Smooth muscle cell (in vitro differentiated cells): ENCODE results near the gene TCF4. TPM values are rescaled to one million over a fixed set of nuclear protein-coding genes. Genes with fewer than 3 reads are reported as not detected.

ENCODE experiments used
- DNase-seq: peaks from one replicate; lab custom pipeline; 2025; ENCODE audit not compliant: unreplicated experiment; lab: John Stamatoyannopoulos, UW
- H2AFZ ChIP-seq: fragments of 200-600 bp; sonication (generic); 2 replicates; pipeline ENCODE4 v1.6.0; 2016; ENCODE audit warnings: antibody characterized with exemption, low read depth, mild to moderate bottlenecking
- H3F3A ChIP-seq: fragments of 200-600 bp; sonication (generic); 2 replicates; pipeline ENCODE4 v1.6.0; 2017; ENCODE audit warnings: antibody characterized with exemption, low read depth
- H3K27ac ChIP-seq: fragments of 200-600 bp; sonication (generic); 2 replicates; pipeline ENCODE4 v1.5.1; 2016; ENCODE audit warnings: low read depth, mild to moderate bottlenecking
- H3K27me3 ChIP-seq: fragments of 200-600 bp; sonication (generic); 2 replicates; pipeline ENCODE4 v1.6.1; 2016; ENCODE audit warnings: low read depth, mild to moderate bottlenecking
- H3K36me3 ChIP-seq: fragments of 200-600 bp; sonication (generic); 2 replicates; pipeline ENCODE4 v1.5.1; 2016; ENCODE audit warnings: low read depth
- H3K4me1 ChIP-seq: fragments of 200-600 bp; sonication (generic); 2 replicates; pipeline ENCODE4 v1.5.1; 2016; ENCODE audit warnings: low read depth
- H3K4me2 ChIP-seq: fragments of 200-600 bp; sonication (generic); 2 replicates; pipeline ENCODE4 v1.6.0; 2016; ENCODE audit warnings: mild to moderate bottlenecking
- H3K4me3 ChIP-seq: fragments of 200-600 bp; sonication (generic); 2 replicates; pipeline ENCODE4 v1.5.1; 2016; ENCODE audit warnings: mild to moderate bottlenecking
- H3K79me2 ChIP-seq: fragments of 200-600 bp; sonication (generic); 2 replicates; pipeline ENCODE4 v1.6.0; 2016; ENCODE audit warnings: low read depth, mild to moderate bottlenecking
- H3K9ac ChIP-seq: fragments of 200-600 bp; sonication (generic); 2 replicates; pipeline ENCODE4 v1.6.0; 2016; ENCODE audit warnings: low read depth
- H3K9me3 ChIP-seq: fragments of 200-600 bp; sonication (generic); replicated peaks from 2 replicates; pipeline ENCODE4 v1.5.1; 2016; ENCODE audit warnings: low read depth
- H4K20me1 ChIP-seq: fragments of 200-600 bp; sonication (generic); 2 replicates; pipeline ENCODE4 v1.6.0; 2016; ENCODE audit warnings: low read depth
- CTCF ChIP-seq: fragments of 200-600 bp; sonication (generic); IDR thresholded peaks from 2 replicates; pipeline ENCODE4 v1.5.1; 2017; ENCODE audit warnings: borderline replicate concordance, mild to moderate bottlenecking, antibody characterized with exemption; ENCODE audit not compliant: insufficient read depth, poor library complexity, severe bottlenecking
- WGBS: methylation state at CpG from one replicate; pipeline ENCODE4 v1.1.7; 2016; ENCODE audit warnings: low lambda C conversion rate; 5-methylcytosine and 5-hydroxymethylcytosine counted together
- polyA plus RNA-seq: library from polyadenylated mRNA; unstranded; fragments of >200 nt; fragmentation: Nextera tagmentation; extraction: Ambion mirVana; gene quantifications from 2 replicates; pipeline ENCODE4 v1.2.1, GENCODE V29; 2016
- total RNA-seq: library from RNA; depleted of rRNA; stranded (reverse); fragments of >200 nt; gene quantifications from 2 replicates; pipeline ENCODE4 v1.2.3, GENCODE V29; 2014

The TCF4 gene
- total and polyA plus RNA-seq, 2 experiments from 2014 or later = 105 to 120 TPM

DNA sequence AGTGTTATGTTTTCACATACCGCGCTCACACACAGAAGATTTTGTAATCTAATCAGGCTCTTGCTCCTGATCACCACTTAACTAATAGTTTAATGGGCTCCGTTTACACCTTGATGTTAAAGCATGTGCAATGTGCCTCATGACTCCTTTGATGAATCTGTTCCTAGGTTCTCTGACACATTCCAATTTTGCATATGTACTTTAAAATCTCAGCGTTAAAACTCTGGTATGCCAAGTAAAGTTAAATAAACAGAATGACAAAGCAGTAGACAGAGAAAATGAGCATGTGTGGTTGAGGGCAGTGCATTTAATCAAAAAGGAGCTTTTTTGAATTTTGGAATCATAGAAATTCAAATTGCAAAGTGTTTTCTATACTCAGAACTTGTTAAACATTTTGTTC lies 96.4 kb downstream of the TCF4 start:
- WGBS = 68% methylated on average over 4 of the region's 4 CpGs
- no peaks in the 10 kb centered on the region for H3K9me3 ChIP-seq
- H4K20me1 ChIP-seq = peaks cover 39% of the 10 kb centered on the region
- no peaks in the 10 kb centered on the region for H3K27me3 ChIP-seq
- peaks cover 97% of the 10 kb centered on the region for H3K79me2 ChIP-seq
- no peak overlapping the region for H3K9ac ChIP-seq
- H3K27ac ChIP-seq = no peak overlapping the region
- DNase-seq = no peak
- no peak overlapping the region for H3K4me3 ChIP-seq
- H3K4me2 ChIP-seq = no peak overlapping the region
- no peak overlapping the region for H2AFZ ChIP-seq
- TF ChIP-seq CTCF = no peak
- no peaks in the 10 kb centered on the region for H3F3A ChIP-seq
- H3K4me1 ChIP-seq = peaks cover 50% of the 10 kb centered on the region
- no peaks in the 10 kb centered on the region for H3K36me3 ChIP-seq

DNA sequence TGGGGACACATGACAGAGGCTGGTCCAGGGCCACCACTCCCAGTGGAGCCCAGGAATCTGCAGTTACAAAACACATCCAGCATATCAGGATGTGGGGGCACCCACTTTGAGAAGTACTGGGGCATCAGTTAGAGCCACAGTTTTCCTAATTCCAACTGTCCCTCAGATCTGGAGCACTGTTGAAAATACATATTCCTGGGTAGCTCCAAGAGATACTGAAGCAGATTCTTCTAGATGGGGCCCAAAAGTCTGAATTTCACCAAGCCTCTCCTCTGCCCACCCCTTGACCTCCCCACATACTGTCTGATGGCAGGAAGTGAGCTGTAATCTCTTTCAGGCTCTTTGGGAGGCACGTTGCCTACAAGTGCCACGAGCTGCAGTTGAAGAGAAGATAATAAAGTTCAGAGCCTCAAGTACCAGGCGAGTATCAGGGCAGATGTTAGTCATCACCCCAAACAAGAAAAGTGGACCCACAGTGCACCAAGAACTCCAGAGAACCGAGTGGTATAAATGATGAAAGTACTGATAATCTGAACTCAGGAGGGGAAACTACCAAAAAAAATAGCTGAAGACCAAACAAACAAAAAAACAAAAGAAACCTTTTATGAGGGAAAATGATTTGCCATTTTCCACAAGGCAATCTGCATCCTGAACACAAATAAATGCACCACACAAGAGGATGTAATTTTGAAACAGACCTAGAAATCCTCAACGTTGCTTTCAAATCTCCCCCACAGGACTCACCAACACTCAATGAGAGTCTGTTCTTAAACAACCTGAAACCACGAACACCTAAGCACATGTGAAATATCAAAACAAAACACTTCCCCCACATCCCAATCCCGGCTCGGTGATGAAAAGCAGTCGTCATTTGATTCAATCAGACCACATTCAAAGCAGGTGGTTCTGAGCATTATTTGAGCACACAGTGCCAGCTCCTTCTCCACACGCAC lies 98.7 kb downstream of the TCF4 start:
- Histone ChIP-seq H3K36me3 (no peaks in the 10 kb centered on the region), H3K9ac (no peak overlapping the region), H2AFZ (no peak overlapping the region), H3K4me2 (peak overlapping the region; percentile 35), H3K27me3 (no peaks in the 10 kb centered on the region), H3K9me3 (no peaks in the 10 kb centered on the region), H3K4me1 (peaks cover 27% of the 10 kb centered on the region), H3K79me2 (peaks cover 97% of the 10 kb centered on the region), H3K4me3 (no peak overlapping the region), H3K27ac (peak overlapping the region; percentile 6), H3F3A (no peaks in the 10 kb centered on the region), H4K20me1 (peaks cover 53% of the 10 kb centered on the region)
- TF ChIP-seq CTCF = no peak
- WGBS = 34% methylated on average over 10 of the region's 10 CpGs
- DNase-seq = no peak

GRCh38 chr18:55488473-55488872 lies 99.5 kb downstream of the TCF4 start:
- Histone ChIP-seq H3K27ac (peak overlapping the region; percentile 11), H3K9ac (no peak overlapping the region), H3K4me2 (peak overlapping the region; percentile 35), H3F3A (no peaks in the 10 kb centered on the region), H2AFZ (no peak overlapping the region), H3K4me1 (peaks cover 24% of the 10 kb centered on the region), H4K20me1 (peaks cover 55% of the 10 kb centered on the region), H3K9me3 (no peaks in the 10 kb centered on the region), H3K27me3 (no peaks in the 10 kb centered on the region), H3K4me3 (no peak overlapping the region), H3K79me2 (peaks cover 96% of the 10 kb centered on the region), H3K36me3 (no peaks in the 10 kb centered on the region)
- 50% methylated on average over 2 of the region's 2 CpGs for WGBS
- TF ChIP-seq CTCF = no peak
- DNase-seq = no peak
